ENCODE results near the gene CXCR4.

CXCR4 gene

DNA sequence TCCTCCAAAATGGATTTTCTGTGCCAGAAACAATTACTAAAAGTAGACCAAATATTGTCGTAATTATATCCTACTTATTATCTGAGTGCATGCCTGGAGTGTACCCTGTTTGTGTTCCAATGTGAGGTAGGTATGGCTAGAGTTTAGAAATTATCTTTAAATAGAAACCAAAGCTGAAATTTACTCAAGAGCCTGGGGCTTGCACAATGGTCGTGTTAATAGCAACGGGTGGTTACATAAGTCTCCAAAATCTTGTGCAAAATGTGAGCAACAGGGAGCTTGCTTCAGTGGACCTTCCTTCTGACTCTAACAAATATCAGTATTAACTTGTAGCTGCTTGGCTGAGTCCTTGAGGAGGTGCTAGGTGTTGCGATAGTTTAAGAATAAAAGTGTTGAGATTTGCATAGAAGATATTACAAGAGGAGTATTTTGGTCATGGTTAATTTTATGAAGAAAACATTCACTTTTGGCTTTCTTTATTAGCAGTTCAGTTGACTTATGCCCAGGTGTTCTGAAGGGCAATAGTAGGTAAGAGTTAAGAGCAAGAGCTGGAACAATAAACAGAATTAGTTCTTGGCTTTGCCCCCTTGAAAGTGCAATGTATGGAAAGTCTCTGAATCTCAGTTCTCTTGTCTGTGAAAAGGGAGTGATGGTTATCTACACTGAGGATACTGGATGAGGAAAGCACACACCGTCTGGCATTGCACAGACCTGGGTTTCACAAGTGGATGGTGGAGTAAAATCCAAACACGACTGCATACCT, 4.6 kb downstream of the CXCR4 start:
- no peak for DNase-seq (ENCODE audit: extremely low read depth, low read depth)
- TF ChIP-seq, protein P1, sequence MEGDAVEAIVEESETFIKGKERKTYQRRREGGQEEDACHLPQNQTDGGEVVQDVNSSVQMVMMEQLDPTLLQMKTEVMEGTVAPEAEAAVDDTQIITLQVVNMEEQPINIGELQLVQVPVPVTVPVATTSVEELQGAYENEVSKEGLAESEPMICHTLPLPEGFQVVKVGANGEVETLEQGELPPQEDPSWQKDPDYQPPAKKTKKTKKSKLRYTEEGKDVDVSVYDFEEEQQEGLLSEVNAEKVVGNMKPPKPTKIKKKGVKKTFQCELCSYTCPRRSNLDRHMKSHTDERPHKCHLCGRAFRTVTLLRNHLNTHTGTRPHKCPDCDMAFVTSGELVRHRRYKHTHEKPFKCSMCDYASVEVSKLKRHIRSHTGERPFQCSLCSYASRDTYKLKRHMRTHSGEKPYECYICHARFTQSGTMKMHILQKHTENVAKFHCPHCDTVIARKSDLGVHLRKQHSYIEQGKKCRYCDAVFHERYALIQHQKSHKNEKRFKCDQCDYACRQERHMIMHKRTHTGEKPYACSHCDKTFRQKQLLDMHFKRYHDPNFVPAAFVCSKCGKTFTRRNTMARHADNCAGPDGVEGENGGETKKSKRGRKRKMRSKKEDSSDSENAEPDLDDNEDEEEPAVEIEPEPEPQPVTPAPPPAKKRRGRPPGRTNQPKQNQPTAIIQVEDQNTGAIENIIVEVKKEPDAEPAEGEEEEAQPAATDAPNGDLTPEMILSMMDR (IDR thresholded peaks at IDR 0.05; ENCODE audit: low read depth, low read length): no peak

DNA sequence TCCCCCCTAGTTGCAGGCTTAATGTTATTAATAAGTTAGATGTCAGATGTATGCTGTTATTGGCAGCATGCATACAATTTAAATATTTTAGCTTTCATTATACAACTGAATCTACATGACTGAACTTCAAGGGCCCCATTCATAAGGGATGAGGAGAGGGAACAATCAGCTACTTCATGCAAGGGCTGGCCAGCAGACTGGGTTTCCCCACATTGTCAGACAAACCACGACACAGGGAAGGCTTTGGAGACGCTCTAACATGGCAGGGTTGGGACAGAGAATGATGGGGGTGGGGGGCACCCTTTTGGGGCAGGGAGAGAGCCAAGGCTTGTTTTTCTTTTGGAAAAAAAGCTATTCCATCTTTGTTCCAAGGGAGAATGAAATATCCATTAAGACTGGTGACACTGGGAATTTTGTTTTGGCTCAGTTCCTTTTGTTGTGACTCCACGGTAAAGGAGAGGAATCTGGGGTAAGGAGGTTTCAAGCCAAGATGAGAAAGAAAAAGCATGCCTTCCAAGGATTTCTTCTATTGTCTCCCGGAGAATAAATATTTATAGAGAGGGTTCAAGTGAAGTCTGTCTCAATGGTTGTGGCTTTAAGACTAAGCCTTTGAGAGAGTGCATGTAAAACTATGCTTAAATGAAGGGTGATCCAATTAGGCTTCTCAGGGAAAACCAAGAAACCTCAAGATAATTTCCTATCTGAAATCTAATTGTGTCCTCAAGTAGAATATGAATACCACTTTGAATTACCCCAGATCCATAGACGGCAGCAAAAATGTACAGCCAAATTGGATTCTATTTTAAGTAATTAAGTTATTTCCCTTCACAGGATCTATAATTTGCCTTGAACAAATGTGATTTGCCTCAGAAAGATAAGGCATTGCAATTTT, 5.4 kb downstream of the CXCR4 start:
- no peak for DNase-seq (ENCODE audit: extremely low read depth, low read depth)
- TF ChIP-seq, protein P1 (IDR thresholded peaks at IDR 0.05; ENCODE audit: low read depth, low read length): no peak

DNA sequence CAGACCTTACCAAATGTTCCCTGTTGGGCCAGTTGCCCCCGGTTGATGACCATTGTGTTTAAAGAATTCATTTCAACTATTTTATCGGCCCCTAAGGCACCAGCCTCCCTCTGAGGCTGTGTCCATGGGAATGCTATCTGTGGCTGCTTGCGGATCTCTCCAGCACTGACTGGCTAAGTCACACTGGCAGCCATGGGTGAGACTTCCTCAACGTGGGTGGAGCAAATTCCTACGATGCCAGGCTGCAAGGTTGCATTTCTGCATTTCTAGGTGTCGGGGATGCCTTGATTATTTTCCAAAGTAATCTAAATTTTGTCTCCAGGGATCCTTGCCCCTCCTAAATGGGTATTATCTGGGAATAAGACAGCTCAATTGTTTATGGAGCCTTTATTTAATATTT, 6.2 kb downstream of the CXCR4 start:
- TF ChIP-seq, protein P1 (IDR thresholded peaks at IDR 0.05; ENCODE audit: low read depth, low read length): no peak
- DNase-seq (ENCODE audit: extremely low read depth, low read depth): no peak

DNA sequence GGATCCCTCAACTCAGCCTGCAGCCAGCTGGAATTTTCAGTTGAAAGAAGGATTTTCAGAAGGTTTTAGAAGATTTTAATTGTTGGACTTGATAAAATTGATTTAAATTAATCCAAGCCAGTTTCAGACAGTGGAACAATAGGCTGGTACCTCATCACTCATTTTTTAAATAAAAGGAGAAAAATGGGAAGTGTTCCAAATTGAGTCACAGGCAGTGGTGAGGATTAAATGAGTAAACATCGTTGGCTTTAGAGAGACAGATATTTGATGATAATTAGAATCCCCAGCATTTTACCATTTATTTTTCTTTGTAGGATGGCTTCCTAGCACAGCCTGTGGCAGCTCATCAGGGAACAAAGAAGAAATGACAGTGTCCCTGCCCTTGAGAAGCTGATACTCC, 7.4 kb downstream of the CXCR4 start:
- DNase-seq (ENCODE audit: extremely low read depth, low read depth): no peak
- TF ChIP-seq, protein P1 (IDR thresholded peaks at IDR 0.05; ENCODE audit: low read depth, low read length): no peak

DNA sequence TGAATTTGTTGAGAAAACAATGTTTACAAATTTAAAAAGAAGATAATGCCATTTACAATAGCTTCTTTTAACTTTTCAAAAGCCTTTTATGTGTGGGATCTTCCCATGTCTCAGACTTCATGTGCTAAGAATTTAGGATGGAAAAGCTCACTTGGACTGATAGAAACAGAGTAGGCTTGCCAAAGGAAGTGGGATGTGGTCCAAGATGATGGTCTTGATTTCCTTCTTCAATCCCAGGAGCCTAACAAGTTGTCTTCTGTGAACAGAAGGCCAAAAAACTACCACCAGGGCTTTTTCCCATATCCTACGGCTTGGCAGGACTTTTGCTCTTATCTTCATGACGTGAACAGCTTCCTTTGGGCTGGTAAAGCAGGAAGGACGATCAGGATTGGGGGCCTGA, 9.5 kb downstream of the CXCR4 start:
- DNase-seq (ENCODE audit: extremely low read depth, low read depth): no peak
- TF ChIP-seq, protein P1 (IDR thresholded peaks at IDR 0.05; ENCODE audit: low read depth, low read length): no peak

DNA sequence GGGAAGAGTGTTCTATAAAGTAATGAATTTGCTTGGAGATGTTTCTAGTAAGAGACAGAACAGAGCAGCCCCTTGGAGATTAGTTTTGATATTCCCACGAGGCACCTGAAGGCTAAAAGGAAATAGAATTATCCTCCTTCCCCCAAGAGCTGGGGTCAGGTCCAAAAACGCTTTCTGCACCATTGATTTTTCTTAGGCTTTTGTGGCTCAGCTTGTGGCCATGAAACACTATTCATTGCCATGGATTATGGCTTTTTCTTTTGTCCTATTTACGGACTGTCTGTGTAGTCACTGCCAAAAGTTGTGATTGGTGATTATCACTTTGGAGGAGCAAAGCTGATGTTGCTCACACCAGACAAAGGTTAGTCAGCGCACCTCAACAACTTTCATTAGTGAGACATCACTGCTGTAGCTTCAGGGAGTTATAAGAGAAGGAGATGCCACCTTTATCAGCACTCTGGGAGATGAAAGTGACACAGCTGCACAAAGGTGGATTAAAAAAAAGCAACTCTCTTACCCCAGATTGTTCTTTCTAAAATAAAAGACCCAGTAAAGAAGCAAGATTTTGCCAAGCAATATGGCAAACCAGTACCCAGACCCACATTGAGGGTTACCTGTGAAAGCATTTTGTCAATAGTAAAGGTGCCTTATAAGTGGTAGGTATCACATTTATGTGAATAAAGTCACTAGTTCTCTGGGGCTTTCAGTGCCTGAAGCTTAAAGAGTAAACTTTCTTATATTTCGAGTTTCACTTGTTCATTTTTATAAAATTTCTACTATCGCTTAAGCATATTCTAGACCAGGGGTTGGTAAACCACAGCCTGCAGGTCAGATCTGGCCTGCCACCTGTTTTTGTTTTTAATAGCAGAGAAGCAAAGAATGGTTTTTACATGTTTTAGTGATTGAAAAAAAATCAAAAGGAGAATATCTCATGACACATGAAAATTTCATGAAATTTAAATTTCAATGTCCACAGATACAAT, 10.6 kb downstream of the CXCR4 start:
- TF ChIP-seq, protein P1 (IDR thresholded peaks at IDR 0.05; ENCODE audit: low read depth, low read length): no peak
- no peak for DNase-seq (ENCODE audit: extremely low read depth, low read depth)
